HCT116 (cell line): ENCODE measurements around the gene TTC39C.

Source experiments
- CBX3 ChIP-seq: IDR thresholded peaks from 2 replicates; pipeline ENCODE4 v1.6.1; 2012; ENCODE audit warnings: low read depth
- CEBPB ChIP-seq: IDR thresholded peaks from 2 replicates; pipeline ENCODE4 v1.6.1; 2012; ENCODE audit warnings: low read depth
- EZH2 ChIP-seq: fragments of 200-600 bp; sonication (generic); IDR thresholded peaks from 2 replicates; pipeline ENCODE4 v1.6.1; 2017; ENCODE audit warnings: antibody characterized with exemption, mixed run types
- EZH2phosphoT487 ChIP-seq: fragments of 200-600 bp; IDR thresholded peaks from 2 replicates; pipeline ENCODE4 v1.6.1; 2018; ENCODE audit warnings: antibody characterized with exemption, borderline replicate concordance
- POLR2A ChIP-seq: IDR thresholded peaks from 2 replicates; pipeline ENCODE4 v1.7.0; 2011; ENCODE audit warnings: borderline replicate concordance; ENCODE audit not compliant: insufficient read depth, insufficient read length; ENCODE audit errors: extremely low read depth
- POLR2AphosphoS5 ChIP-seq: IDR thresholded peaks from 2 replicates; pipeline ENCODE4 v1.6.1; 2011; ENCODE audit warnings: mild to moderate bottlenecking, low read depth, low read length, moderate library complexity
- RAD21 ChIP-seq: IDR thresholded peaks from 2 replicates; pipeline ENCODE4 v1.6.1; 2012; ENCODE audit warnings: low read depth, mild to moderate bottlenecking
- SIN3A ChIP-seq: IDR thresholded peaks from 2 replicates; pipeline ENCODE4 v1.6.1; 2012; ENCODE audit warnings: low read depth
- SRF ChIP-seq: IDR thresholded peaks from 2 replicates; pipeline ENCODE4 v1.6.1; 2012; ENCODE audit warnings: low read depth
- ZNF274 ChIP-seq: fragments of 200-500 bp; sonication (Bioruptor generic); IDR thresholded peaks from 2 replicates; pipeline ENCODE4 v1.6.1; 2014; ENCODE audit warnings: mild to moderate bottlenecking, low read depth, low read length, inconsistent platforms
- TF ChIP-seq, protein P1 (sequence below), 3 experiments: fragments of 200-600 bp in 1 of 3; sonication (generic) in 1 of 3; IDR thresholded peaks in 2 of 3; conservative IDR thresholded peaks in 1 of 3; 2 replicates each; pipeline ENCODE4 v1.5.1; 2012 to 2017; ENCODE audit warnings: low read depth in 2 of 3, low read length in 2 of 3, antibody characterized with exemption in 1 of 3, borderline replicate concordance in 1 of 3, control low read depth in 1 of 3, mild to moderate bottlenecking in 1 of 3, mixed read lengths in 1 of 3, mixed run types in 1 of 3, moderate library complexity in 1 of 3; ENCODE audit not compliant: insufficient read depth in 1 of 3
- TF ChIP-seq, protein P2 (sequence below): IDR thresholded peaks from 2 replicates; pipeline ENCODE4 v1.6.1; 2012
- TF ChIP-seq, protein P3 (sequence below): IDR thresholded peaks from 2 replicates; pipeline ENCODE4 v1.6.1; 2012; ENCODE audit warnings: low read depth

DNA sequence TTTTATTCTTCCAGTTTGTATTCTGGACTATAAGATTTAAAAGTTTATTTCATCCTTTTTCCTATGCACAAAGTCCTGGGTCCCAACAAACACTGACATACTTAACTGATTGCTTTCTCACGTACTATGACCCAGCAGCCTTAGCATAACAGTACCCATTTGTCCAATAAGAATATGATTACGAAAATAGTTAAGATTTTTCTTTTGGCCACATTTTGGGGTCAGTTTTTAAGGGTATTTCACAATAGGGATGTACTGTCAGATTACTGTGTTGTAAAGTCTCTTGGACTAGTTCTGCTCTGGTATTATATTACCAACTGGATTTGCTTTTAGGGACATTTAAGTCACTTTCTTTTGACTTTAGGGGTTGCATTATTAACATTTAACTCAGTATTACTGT is 46.1 kb downstream of the TTC39C start:
- TF ChIP-seq POLR2A (no peak), EZH2 (no peak), EZH2phosphoT487 (no peak), ZNF274 (no peak), RAD21 (no peak), POLR2AphosphoS5 (no peak), CEBPB (no peak), SRF (no peak), CBX3 (no peak), SIN3A (no peak)
- TF ChIP-seq, protein P1, sequence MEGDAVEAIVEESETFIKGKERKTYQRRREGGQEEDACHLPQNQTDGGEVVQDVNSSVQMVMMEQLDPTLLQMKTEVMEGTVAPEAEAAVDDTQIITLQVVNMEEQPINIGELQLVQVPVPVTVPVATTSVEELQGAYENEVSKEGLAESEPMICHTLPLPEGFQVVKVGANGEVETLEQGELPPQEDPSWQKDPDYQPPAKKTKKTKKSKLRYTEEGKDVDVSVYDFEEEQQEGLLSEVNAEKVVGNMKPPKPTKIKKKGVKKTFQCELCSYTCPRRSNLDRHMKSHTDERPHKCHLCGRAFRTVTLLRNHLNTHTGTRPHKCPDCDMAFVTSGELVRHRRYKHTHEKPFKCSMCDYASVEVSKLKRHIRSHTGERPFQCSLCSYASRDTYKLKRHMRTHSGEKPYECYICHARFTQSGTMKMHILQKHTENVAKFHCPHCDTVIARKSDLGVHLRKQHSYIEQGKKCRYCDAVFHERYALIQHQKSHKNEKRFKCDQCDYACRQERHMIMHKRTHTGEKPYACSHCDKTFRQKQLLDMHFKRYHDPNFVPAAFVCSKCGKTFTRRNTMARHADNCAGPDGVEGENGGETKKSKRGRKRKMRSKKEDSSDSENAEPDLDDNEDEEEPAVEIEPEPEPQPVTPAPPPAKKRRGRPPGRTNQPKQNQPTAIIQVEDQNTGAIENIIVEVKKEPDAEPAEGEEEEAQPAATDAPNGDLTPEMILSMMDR (IDR thresholded peaks at IDR 0.05 in 2 of 3, conservative IDR thresholded peaks at IDR 0.05 in 1 of 3; ENCODE audit: borderline replicate concordance in 1 of 3, insufficient read depth in 1 of 3, low read depth in 2 of 3, low read length in 2 of 3): no peak
- TF ChIP-seq, protein P2, sequence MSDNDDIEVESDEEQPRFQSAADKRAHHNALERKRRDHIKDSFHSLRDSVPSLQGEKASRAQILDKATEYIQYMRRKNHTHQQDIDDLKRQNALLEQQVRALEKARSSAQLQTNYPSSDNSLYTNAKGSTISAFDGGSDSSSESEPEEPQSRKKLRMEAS: no peak
- TF ChIP-seq, protein P3, sequence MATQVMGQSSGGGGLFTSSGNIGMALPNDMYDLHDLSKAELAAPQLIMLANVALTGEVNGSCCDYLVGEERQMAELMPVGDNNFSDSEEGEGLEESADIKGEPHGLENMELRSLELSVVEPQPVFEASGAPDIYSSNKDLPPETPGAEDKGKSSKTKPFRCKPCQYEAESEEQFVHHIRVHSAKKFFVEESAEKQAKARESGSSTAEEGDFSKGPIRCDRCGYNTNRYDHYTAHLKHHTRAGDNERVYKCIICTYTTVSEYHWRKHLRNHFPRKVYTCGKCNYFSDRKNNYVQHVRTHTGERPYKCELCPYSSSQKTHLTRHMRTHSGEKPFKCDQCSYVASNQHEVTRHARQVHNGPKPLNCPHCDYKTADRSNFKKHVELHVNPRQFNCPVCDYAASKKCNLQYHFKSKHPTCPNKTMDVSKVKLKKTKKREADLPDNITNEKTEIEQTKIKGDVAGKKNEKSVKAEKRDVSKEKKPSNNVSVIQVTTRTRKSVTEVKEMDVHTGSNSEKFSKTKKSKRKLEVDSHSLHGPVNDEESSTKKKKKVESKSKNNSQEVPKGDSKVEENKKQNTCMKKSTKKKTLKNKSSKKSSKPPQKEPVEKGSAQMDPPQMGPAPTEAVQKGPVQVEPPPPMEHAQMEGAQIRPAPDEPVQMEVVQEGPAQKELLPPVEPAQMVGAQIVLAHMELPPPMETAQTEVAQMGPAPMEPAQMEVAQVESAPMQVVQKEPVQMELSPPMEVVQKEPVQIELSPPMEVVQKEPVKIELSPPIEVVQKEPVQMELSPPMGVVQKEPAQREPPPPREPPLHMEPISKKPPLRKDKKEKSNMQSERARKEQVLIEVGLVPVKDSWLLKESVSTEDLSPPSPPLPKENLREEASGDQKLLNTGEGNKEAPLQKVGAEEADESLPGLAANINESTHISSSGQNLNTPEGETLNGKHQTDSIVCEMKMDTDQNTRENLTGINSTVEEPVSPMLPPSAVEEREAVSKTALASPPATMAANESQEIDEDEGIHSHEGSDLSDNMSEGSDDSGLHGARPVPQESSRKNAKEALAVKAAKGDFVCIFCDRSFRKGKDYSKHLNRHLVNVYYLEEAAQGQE: no peak
